Osteocyte (in vitro differentiated cells): ENCODE data around the gene ITGA1. TPM values are rescaled to one million over a fixed set of nuclear protein-coding genes. Genes with fewer than 3 reads are reported as not detected.
A peak's percentile ranks its signal among the peaks of the same experiment; 100 is the strongest.

Experiments used
- DNase-seq: peaks from one replicate; pipeline ENCODE4 v3.0.0; 2021; ENCODE audit warnings: mixed read lengths; ENCODE audit not compliant: unreplicated experiment; ENCODE audit errors: extremely low spot score
- H3K27ac Mint-ChIP-seq: one replicate; pipeline ENCODE4 v1.8.0; 2021; ENCODE audit warnings: mild to moderate bottlenecking, mixed read lengths; ENCODE audit not compliant: unreplicated experiment
- H3K27me3 Mint-ChIP-seq: one replicate; pipeline ENCODE4 v1.8.0; 2021; ENCODE audit warnings: mixed read lengths; ENCODE audit not compliant: unreplicated experiment
- H3K36me3 Mint-ChIP-seq: one replicate; pipeline ENCODE4 v1.8.0; 2021; ENCODE audit warnings: mixed read lengths; ENCODE audit not compliant: unreplicated experiment
- H3K4me1 Mint-ChIP-seq: one replicate; pipeline ENCODE4 v1.8.0; 2021; ENCODE audit warnings: mixed read lengths; ENCODE audit not compliant: unreplicated experiment
- H3K4me3 Mint-ChIP-seq: one replicate; pipeline ENCODE4 v1.8.0; 2021; ENCODE audit warnings: mild to moderate bottlenecking, moderate library complexity, mixed read lengths; ENCODE audit not compliant: unreplicated experiment
- H3K9me3 Mint-ChIP-seq: one replicate; pipeline ENCODE4 v1.8.0; 2021; ENCODE audit warnings: mixed read lengths; ENCODE audit not compliant: unreplicated experiment
- total RNA-seq: library from RNA; stranded (reverse); gene quantifications from 2 replicates; pipeline ENCODE4 v1.2.1, GENCODE V29; 2021
- TF ChIP-seq, protein P1 (sequence below): fragments of 200-600 bp; sonication (generic); IDR thresholded peaks from 2 replicates; pipeline ENCODE4 v1.5.0; 2021; ENCODE audit warnings: antibody characterized with exemption, mild to moderate bottlenecking, moderate library complexity

Gene ITGA1
- total RNA-seq, 1 donor from 2014 or later = 150 TPM

DNA sequence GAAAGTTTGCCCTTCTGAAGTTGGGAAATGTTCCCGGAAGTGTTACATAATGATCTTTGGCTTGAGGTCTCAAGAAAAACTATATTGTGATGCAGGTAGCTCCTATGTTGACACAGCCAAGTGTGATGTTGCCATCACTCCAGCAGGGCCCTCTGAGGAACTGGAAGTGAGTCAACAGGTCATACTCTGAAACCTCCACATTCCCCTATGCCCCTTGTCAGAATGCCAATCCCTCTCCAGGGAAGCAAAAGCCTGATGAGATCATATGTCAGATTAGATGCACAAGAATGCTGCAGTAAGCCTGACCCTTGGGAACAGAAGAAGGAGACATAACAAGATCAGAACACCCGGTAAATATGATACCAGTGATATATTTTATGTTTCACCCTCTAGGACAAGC is 134.7 kb downstream of the ITGA1 start:
- Mint-ChIP-seq H3K27ac (peak overlapping the region; percentile 67), H3K4me1 (peaks cover 19% of the 10 kb centered on the region), H3K27me3 (no peaks in the 10 kb centered on the region), H3K9me3 (no peaks in the 10 kb centered on the region), H3K36me3 (peaks cover 50% of the 10 kb centered on the region), H3K4me3 (no peak overlapping the region)
- DNase-seq = no peak
- TF ChIP-seq, protein P1, sequence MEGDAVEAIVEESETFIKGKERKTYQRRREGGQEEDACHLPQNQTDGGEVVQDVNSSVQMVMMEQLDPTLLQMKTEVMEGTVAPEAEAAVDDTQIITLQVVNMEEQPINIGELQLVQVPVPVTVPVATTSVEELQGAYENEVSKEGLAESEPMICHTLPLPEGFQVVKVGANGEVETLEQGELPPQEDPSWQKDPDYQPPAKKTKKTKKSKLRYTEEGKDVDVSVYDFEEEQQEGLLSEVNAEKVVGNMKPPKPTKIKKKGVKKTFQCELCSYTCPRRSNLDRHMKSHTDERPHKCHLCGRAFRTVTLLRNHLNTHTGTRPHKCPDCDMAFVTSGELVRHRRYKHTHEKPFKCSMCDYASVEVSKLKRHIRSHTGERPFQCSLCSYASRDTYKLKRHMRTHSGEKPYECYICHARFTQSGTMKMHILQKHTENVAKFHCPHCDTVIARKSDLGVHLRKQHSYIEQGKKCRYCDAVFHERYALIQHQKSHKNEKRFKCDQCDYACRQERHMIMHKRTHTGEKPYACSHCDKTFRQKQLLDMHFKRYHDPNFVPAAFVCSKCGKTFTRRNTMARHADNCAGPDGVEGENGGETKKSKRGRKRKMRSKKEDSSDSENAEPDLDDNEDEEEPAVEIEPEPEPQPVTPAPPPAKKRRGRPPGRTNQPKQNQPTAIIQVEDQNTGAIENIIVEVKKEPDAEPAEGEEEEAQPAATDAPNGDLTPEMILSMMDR = no peak

DNA sequence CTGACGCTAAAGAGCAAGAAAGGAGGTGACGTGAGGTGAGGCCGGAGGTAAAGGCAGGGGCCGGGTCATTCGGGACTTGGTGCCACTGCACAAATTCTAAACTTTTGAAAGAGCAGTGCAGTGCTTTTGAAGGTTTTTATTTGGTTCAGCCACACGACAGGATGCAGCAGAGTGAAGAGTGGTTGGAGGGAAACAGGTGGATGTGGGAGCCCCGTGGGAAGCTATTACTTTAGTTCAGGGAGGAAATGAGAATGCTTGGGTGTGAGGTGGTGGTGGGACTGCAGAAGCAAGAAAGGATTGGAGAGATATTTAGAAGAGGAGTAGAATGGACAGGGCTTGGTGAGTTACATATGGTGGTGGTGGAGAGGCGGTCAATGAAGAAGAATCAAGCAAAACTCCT is 136.7 kb downstream of the ITGA1 start:
- Mint-ChIP-seq H3K36me3 (peaks cover 57% of the 10 kb centered on the region), H3K4me1 (peaks cover 19% of the 10 kb centered on the region), H3K27ac (no peak overlapping the region), H3K9me3 (no peaks in the 10 kb centered on the region), H3K4me3 (no peak overlapping the region), H3K27me3 (no peaks in the 10 kb centered on the region)
- no peak for DNase-seq
- TF ChIP-seq, protein P1 = no peak

DNA sequence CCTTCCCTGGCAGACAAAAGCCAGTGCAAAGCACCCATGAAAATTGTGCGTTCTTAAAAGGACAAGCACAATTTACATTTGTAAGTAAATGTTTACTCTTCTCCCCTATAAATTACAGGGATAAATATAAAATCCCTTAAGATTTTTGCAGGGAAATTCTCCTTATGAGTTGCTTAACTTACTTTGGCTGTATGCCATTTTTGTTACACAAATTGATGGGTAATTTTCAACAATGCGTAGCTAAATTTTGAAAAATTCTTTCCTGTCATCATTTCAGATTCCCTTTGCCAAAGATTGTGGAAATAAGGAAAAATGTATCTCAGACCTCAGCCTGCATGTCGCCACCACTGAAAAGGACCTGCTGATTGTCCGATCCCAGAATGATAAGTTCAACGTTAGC is 137.3 kb downstream of the ITGA1 start:
- Mint-ChIP-seq H3K9me3 (no peaks in the 10 kb centered on the region), H3K27me3 (no peaks in the 10 kb centered on the region), H3K27ac (no peak overlapping the region), H3K4me1 (peaks cover 19% of the 10 kb centered on the region), H3K36me3 (peaks cover 59% of the 10 kb centered on the region), H3K4me3 (no peak overlapping the region)
- TF ChIP-seq, protein P1 = no peak
- no peak for DNase-seq

DNA sequence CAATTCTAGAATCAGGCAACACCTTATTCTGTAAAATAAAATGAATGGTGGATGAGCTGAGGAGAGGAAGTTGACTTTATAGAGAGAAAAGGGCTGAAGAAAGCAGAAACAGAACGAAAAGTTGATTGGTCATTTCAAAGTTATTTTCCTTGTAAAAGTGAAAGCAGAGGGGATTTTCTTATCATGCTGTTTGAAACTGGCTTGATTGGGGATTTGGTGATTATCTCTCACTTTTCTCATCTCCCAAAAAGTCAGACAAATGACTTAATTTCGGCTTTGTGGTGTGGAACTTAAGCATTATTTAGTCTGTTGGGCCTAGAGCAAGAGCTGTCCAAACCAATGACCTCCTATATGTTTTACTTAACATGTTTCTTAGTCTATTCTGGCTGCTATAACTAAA is 141.0 kb downstream of the ITGA1 start:
- no peak overlapping the region for H3K27ac Mint-ChIP-seq
- TF ChIP-seq, protein P1 = no peak
- no peaks in the 10 kb centered on the region for H3K9me3 Mint-ChIP-seq
- H3K27me3 Mint-ChIP-seq = no peaks in the 10 kb centered on the region
- DNase-seq = no peak
- H3K4me3 Mint-ChIP-seq = no peak overlapping the region
- H3K4me1 Mint-ChIP-seq = peaks cover 2% of the 10 kb centered on the region
- peaks cover 64% of the 10 kb centered on the region for H3K36me3 Mint-ChIP-seq

DNA sequence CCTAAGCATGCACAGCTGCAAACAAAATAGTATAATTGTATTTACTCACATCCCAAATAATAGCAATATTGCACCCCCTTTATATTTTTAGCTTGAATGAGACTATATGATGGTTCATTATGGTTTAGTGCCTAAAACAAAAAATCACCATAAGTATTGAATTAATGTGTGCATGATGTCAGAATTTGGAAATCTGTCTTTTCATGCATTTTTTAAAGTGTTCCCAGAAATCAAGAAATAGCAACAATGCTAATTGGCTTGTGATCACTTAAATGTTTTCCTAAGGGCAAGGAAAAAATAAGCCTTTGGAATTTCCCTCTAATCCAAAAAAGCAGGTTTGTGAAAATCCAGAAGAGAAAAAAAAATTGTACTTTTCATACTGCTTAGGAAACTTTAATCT is 150.5 kb downstream of the ITGA1 start:
- DNase-seq = no peak
- H3K4me3 Mint-ChIP-seq = no peak overlapping the region

More for the DNA sequence above, 150.5 kb downstream of the ITGA1 start:
- H3K27me3 Mint-ChIP-seq = no peaks in the 10 kb centered on the region
- no peaks in the 10 kb centered on the region for H3K9me3 Mint-ChIP-seq
- H3K36me3 Mint-ChIP-seq = peaks cover 51% of the 10 kb centered on the region
- H3K4me1 Mint-ChIP-seq = no peaks in the 10 kb centered on the region
- H3K27ac Mint-ChIP-seq = no peak overlapping the region
- TF ChIP-seq, protein P1 = no peak
